Endothelial cell of umbilical vein (primary cell): ENCODE measurements around the gene ATP12A.

ENCODE experiments used
- MYC ChIP-seq: IDR thresholded peaks from one replicate; pipeline ENCODE4 v1.6.1; 2011; ENCODE audit warnings: mild to moderate bottlenecking, low read depth, low read length
- POLR2A ChIP-seq: IDR thresholded peaks from 2 replicates; pipeline ENCODE4 v1.6.1; 2012; ENCODE audit warnings: low read depth, mild to moderate bottlenecking, control low read depth, low read length
- TF ChIP-seq, protein P1 (sequence below), 2 donors: IDR thresholded peaks; 1 replicate in 1 of 2; 2 replicates in 1 of 2; pipeline ENCODE4 v1.5.1; 2011; ENCODE audit warnings: low read length in 2 of 2, mild to moderate bottlenecking in 2 of 2, moderate library complexity in 2 of 2, control low read depth in 1 of 2, inconsistent platforms in 1 of 2, low read depth in 1 of 2; ENCODE audit not compliant: insufficient read depth in 1 of 2; ENCODE audit errors: extremely low read depth in 1 of 2
- TF ChIP-seq, protein P2 (sequence below): IDR thresholded peaks from 2 replicates; pipeline ENCODE4 v1.6.1; 2011; ENCODE audit not compliant: insufficient read depth, insufficient read length

DNA sequence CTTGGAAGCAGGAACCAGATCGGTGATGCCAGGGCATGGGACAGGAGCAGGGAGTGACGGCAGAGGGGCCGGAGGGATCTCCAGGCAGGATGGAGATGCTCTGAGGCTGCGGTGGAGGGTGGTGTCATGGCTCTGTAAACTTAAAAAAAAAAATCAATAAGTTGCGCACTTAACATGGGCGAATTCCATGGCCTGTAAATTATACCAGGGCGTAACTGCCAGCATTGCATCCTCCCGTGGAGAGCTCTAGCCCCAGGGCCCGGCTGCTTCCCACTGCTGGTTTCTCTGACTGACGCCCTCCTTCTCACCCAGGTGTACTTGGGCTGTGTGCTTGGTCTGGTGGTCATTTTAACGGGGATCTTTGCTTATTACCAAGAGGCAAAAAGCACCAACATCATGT, 8.7 kb downstream of the ATP12A start:
- TF ChIP-seq, protein P1, sequence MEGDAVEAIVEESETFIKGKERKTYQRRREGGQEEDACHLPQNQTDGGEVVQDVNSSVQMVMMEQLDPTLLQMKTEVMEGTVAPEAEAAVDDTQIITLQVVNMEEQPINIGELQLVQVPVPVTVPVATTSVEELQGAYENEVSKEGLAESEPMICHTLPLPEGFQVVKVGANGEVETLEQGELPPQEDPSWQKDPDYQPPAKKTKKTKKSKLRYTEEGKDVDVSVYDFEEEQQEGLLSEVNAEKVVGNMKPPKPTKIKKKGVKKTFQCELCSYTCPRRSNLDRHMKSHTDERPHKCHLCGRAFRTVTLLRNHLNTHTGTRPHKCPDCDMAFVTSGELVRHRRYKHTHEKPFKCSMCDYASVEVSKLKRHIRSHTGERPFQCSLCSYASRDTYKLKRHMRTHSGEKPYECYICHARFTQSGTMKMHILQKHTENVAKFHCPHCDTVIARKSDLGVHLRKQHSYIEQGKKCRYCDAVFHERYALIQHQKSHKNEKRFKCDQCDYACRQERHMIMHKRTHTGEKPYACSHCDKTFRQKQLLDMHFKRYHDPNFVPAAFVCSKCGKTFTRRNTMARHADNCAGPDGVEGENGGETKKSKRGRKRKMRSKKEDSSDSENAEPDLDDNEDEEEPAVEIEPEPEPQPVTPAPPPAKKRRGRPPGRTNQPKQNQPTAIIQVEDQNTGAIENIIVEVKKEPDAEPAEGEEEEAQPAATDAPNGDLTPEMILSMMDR (IDR thresholded peaks at IDR 0.05; ENCODE audit: extremely low read depth in 1 of 2, insufficient read depth in 1 of 2, low read depth in 1 of 2, low read length in 2 of 2): no peak
- TF ChIP-seq POLR2A (no peak), MYC (no peak)
- TF ChIP-seq, protein P2, sequence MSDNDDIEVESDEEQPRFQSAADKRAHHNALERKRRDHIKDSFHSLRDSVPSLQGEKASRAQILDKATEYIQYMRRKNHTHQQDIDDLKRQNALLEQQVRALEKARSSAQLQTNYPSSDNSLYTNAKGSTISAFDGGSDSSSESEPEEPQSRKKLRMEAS: no peak
